Activated naive CD8-positive, alpha-beta T cell (primary cell): ENCODE measurements around the gene ELAVL1.
"Not testable (repeated sequence)": the region's sequence is repeated elsewhere in the genome, so short reads cannot be mapped to it uniquely, and the experiment has no call there.

Experiments used
- H3K27ac Mint-ChIP-seq: one replicate; pipeline ENCODE4 v1.8.0; 2021; ENCODE audit warnings: mixed read lengths
- H3K27me3 Mint-ChIP-seq: one replicate; pipeline ENCODE4 v1.8.0; 2021; ENCODE audit warnings: mixed read lengths
- H3K36me3 Mint-ChIP-seq: one replicate; pipeline ENCODE4 v1.8.0; 2021; ENCODE audit warnings: mixed read lengths
- H3K4me1 Mint-ChIP-seq: one replicate; pipeline ENCODE4 v1.8.0; 2021; ENCODE audit warnings: low read depth, mixed read lengths
- H3K4me3 Mint-ChIP-seq: one replicate; pipeline ENCODE4 v1.8.0; 2021; ENCODE audit warnings: mild to moderate bottlenecking, mixed read lengths
- H3K9me3 Mint-ChIP-seq: one replicate; pipeline ENCODE4 v1.8.0; 2021; ENCODE audit warnings: low read depth, mixed read lengths

ELAVL1 gene

GRCh38 chr19:7971553-7972520 lies 33.6 kb downstream of the ELAVL1 start:
- H3K9me3 Mint-ChIP-seq = no peaks in the 10 kb centered on the region
- H3K27ac Mint-ChIP-seq = no peak overlapping the region
- no peak overlapping the region for H3K4me3 Mint-ChIP-seq
- H3K27me3 Mint-ChIP-seq = no peaks in the 10 kb centered on the region
- H3K4me1 Mint-ChIP-seq = no peaks in the 10 kb centered on the region
- no peaks in the 10 kb centered on the region for H3K36me3 Mint-ChIP-seq

DNA sequence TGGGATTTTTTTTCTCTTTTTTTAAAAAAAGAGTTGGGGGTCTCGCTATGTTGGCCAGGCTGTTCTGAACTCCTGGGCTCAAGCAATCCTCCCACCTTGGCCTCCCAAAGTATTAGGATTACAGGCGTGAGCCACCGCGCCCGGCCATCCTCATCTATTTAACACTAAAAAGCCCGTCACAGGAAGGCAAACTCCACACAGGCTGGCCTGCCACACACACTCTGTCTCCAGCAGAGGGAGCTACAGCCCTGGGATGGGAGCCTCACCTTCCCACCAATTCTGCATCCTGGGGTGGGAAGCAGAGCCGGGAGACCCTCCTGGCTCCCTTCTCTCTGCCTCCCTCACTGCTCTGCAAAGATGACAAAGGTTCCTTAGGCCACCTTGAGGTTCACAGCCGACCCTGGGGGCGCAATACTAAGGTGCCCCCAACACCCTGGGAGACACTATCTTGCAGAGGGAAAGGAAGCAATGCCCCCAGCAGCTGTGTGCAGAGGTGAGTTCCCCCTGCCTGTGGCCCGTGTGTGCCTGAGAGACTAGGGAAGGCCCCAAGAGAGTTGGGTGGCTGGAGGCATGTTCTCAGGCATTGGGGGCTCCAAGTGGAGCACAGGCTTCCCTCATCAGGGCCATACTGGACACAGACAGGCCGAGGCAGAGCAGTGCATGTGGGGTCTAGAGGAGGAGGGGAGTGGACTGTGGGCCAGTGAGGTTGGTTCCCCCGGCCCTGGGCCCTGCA lies 34.6 kb downstream of the ELAVL1 start:
- no peaks in the 10 kb centered on the region for H3K4me1 Mint-ChIP-seq
- H3K36me3 Mint-ChIP-seq = no peaks in the 10 kb centered on the region
- no peaks in the 10 kb centered on the region for H3K27me3 Mint-ChIP-seq
- H3K9me3 Mint-ChIP-seq = no peaks in the 10 kb centered on the region
- H3K27ac Mint-ChIP-seq = no peak overlapping the region
- H3K4me3 Mint-ChIP-seq = no peak overlapping the region

DNA sequence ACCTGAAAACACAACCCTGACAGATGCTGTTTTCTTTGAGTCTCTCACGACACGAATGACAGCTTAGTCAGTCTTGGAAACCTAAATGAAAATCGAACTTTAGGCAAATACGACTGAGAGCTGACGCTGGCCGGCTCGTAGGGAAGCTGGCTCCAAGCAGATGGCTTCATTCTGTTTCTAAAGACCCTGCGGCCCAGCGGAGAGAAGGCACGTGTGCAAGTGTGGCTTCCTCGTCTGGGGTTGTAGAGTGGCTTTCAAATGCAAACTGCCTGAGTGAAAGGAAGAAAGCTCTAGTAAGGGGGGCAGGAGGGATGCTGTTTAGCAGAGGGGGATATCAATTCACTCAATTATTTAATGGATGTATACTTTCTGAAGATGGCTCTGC lies 35.9 kb downstream of the ELAVL1 start:
- Mint-ChIP-seq H3K36me3 (no peaks in the 10 kb centered on the region), H3K27ac (no peak overlapping the region), H3K4me3 (no peak overlapping the region), H3K27me3 (no peaks in the 10 kb centered on the region), H3K4me1 (no peaks in the 10 kb centered on the region), H3K9me3 (no peaks in the 10 kb centered on the region)

DNA sequence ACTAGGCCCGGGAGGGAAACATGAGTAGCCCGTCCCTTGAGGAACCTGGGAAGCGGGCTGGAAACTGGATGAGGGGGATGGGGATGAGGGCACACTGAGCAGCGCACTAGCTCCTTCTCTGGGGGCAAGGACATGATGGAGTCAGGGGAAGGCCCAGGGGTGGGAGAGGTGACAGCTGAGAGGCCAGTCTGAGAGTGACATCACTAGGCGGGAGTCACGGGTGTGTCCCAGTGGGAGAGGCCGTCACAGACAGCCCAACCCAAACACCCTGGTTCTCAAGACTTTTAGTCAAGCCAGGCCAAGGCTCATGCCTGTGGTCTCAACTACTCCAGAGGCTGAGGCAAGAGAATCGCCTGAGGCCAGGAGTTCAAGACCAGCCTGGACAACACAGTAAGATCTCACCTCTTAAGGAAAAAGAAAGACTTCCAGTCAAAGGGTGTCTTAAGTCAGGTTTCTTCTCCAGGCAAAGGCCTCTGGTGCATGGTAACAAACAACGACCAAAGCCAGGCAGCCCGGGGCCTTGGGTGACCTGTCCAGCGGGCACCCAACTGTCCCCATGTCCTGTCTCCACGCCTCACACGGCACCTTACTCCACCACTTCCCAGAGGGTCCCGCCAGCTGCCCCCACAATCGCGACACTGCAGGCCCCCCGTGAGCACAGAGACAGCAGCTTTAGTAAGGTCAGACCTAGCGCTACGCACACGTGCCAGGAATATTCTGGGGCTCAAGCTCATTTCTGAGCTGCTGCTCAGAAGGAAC lies 36.5 kb downstream of the ELAVL1 start:
- no peaks in the 10 kb centered on the region for H3K4me1 Mint-ChIP-seq
- H3K27ac Mint-ChIP-seq = no peak overlapping the region
- no peaks in the 10 kb centered on the region for H3K9me3 Mint-ChIP-seq
- H3K36me3 Mint-ChIP-seq = no peaks in the 10 kb centered on the region
- no peak overlapping the region for H3K4me3 Mint-ChIP-seq
- no peaks in the 10 kb centered on the region for H3K27me3 Mint-ChIP-seq

DNA sequence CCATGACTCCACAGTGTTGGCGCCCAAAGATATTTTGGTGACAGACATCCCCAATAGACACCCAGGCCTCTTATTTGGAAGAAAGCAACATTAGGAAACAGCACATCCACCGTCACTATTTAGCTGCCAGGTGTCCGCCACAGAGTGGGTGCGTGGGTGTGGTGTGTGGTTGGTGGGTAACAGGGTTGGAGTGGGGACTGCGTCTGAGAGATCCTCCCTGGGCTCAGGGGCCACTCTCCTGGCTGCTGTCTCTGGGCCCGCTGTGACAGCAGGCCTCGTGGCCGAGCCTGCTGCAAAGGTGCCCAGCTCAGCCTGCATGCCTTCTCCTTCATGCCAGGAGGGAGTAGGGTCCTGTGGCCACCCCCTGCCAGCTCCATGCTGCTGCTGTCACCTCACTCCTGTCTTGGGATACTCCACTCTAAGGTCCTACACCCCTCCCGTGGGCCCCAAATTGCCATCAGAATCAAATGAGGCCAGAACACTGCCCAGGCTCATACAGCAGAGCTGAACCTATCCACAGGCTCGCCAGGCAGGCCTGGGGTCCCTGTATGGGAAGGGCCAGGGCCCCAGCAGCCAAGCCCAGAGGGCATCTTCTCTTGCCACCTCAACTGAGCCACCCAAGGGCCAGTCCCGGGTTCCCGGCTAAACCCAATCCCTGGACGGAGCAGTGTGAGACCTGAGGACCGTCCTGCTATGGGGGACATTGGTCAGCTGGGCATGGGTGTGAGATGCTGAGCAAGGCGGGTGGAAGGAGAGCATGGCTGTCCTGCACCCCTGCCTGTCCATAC lies 37.2 kb downstream of the ELAVL1 start:
- H3K27ac Mint-ChIP-seq = no peak overlapping the region

GRCh38 chr19:7965921-7966665 lies 39.3 kb downstream of the ELAVL1 start:
- Mint-ChIP-seq H3K9me3 (no peaks in the 10 kb centered on the region), H3K27ac (no peak overlapping the region), H3K27me3 (no peaks in the 10 kb centered on the region), H3K36me3 (no peaks in the 10 kb centered on the region), H3K4me3 (no peak overlapping the region), H3K4me1 (no peaks in the 10 kb centered on the region)

More for the DNA sequence above, 37.2 kb downstream of the ELAVL1 start:
- Mint-ChIP-seq H3K36me3 (no peaks in the 10 kb centered on the region), H3K4me3 (no peak overlapping the region), H3K4me1 (no peaks in the 10 kb centered on the region), H3K27me3 (no peaks in the 10 kb centered on the region), H3K9me3 (no peaks in the 10 kb centered on the region)

DNA sequence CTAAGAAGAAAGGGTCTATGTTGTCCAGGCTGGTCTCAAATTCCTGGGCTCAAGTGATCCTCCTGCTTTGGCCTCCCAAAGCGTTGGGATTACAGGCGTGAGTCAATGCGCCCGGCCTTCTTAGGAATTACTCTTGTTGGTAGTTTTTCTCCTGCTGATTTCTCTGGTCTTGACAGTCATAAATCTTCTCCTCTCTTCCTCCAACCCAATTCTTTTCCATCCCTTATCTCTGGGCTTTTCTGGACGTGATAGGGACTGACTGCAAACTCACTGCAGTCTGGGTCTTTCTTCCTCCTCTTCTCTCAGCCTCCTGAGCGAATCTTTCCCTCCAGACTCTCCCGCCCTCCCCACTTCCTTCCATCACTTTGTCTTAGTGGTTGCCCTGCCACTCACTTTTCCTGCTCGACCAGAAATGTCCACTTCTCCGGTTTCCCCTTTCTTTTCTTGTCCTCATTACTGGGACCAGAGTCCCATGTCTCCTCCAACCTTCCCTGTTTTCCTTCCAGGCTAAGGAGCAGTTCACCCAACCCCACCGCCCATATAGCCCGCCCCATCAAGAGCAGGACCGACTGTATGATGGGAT lies 40.1 kb downstream of the ELAVL1 start:
- no peaks in the 10 kb centered on the region for H3K36me3 Mint-ChIP-seq
- H3K27me3 Mint-ChIP-seq = no peaks in the 10 kb centered on the region
- H3K4me3 Mint-ChIP-seq = no peak overlapping the region
- no peaks in the 10 kb centered on the region for H3K4me1 Mint-ChIP-seq
- H3K27ac Mint-ChIP-seq = peak overlapping the region; percentile 29
- no peaks in the 10 kb centered on the region for H3K9me3 Mint-ChIP-seq

DNA sequence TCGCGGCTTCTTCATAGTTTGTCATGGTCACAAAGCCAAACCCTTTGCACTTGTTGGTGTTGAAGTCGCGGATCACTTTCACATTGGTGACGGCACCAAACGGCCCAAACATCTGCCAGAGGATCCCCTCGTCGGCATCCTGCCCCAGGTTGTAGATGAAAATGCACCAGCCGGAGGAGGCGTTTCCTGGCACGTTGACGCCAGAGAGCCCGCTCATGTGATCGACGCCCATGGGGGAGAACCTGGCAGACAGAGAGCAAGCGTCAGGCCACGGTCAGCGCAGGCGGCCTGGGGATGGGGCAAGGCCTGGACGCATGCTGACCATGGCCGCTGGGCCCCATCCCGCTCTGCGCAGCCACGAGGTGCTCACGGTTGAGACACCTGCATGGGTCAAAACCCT lies 41.9 kb downstream of the ELAVL1 start:
- Mint-ChIP-seq H3K4me3 (no peak overlapping the region), H3K27me3 (no peaks in the 10 kb centered on the region), H3K4me1 (no peaks in the 10 kb centered on the region), H3K9me3 (no peaks in the 10 kb centered on the region), H3K27ac (no peak overlapping the region), H3K36me3 (no peaks in the 10 kb centered on the region)

DNA sequence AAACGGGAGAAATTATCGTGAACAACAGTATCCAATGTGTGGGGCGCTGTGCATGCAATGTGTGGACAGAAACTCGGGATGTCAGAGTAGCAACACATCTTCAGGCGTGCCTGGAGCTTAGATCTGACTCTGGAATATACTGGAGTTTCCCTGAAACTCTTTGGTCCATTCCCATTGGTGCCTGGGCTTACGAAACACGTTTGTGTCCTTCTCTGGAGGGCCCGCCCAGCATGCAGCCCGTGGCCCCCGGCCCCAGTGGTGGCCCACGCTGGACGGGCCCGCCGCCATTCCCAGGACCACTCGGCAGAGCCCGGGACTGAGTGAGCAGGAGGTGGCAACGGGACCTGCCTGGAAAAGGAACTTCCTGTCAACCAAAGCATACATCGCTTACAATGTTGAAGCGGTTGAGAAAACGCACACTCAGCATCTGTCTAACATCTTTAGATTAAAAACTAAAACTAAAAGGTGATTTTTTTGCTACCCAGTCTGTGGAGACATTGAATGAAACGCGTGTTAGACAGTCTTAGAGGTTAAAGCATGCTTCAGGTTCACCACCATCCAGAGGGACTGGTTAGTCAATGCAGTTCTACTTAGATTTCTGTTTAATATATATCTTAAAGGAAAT lies 42.7 kb downstream of the ELAVL1 start:
- H3K4me3 Mint-ChIP-seq = no peak overlapping the region
- no peaks in the 10 kb centered on the region for H3K4me1 Mint-ChIP-seq
- no peak overlapping the region for H3K27ac Mint-ChIP-seq
- no peaks in the 10 kb centered on the region for H3K27me3 Mint-ChIP-seq
- H3K9me3 Mint-ChIP-seq = no peaks in the 10 kb centered on the region
- no peaks in the 10 kb centered on the region for H3K36me3 Mint-ChIP-seq

DNA sequence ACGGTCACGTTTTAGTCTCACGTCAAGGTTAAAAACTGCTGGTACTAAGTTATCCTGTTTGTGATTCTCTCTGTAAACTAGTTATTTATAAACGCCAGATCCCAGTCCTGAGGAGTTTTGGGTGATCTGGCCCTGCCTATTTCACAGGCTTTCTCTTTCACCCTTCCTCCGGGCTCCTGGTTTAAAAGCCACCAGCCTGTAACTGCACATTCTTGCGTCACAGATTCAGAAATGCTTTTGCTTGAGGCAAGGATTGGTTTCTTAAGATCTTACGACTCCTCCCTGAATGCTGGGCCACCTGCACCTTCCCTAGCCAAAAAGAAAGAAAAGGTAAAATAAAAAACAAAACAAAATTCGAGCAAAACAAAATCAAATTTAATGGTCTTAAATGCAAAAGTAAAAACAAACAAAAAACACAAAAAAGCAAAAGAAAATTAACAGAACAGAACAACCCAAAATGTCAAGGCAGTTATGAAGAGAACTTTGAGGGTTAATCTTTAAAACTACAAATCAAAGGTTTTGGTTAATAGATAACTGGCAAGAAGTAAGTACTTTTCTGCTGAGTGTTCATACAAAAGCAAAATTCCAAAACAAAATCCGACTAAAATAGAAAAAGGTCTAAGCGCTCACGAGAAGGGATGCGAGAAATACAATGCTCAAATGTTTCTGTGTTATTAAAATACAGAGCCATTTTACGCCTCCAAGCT lies 43.4 kb downstream of the ELAVL1 start:
- Mint-ChIP-seq H3K27me3 (no peaks in the 10 kb centered on the region), H3K4me3 (no peak overlapping the region), H3K9me3 (no peaks in the 10 kb centered on the region), H3K27ac (peak overlapping the region; percentile 54), H3K4me1 (no peaks in the 10 kb centered on the region), H3K36me3 (no peaks in the 10 kb centered on the region)

- not testable (repeated sequence) for H3K4me3 Mint-ChIP-seq, H3K4me1 Mint-ChIP-seq, H3K27ac Mint-ChIP-seq, H3K27me3 Mint-ChIP-seq, H3K36me3 Mint-ChIP-seq, H3K9me3 Mint-ChIP-seq
Observed at GRCh38 chr19:7961082-7961481, 44.4 kb downstream of the ELAVL1 start.

GRCh38 chr19:7959211-7959610 lies 46.2 kb downstream of the ELAVL1 start:
- no peaks in the 10 kb centered on the region for H3K9me3 Mint-ChIP-seq
- H3K36me3 Mint-ChIP-seq = no peaks in the 10 kb centered on the region
- H3K27ac Mint-ChIP-seq = no peak overlapping the region
- no peaks in the 10 kb centered on the region for H3K4me1 Mint-ChIP-seq
- H3K4me3 Mint-ChIP-seq = no peak overlapping the region
- no peaks in the 10 kb centered on the region for H3K27me3 Mint-ChIP-seq

- H3K4me1 Mint-ChIP-seq = no peaks in the 10 kb centered on the region
- H3K4me3 Mint-ChIP-seq = no peak overlapping the region
- no peaks in the 10 kb centered on the region for H3K9me3 Mint-ChIP-seq
- H3K27me3 Mint-ChIP-seq = no peaks in the 10 kb centered on the region
- no peaks in the 10 kb centered on the region for H3K36me3 Mint-ChIP-seq
- no peak overlapping the region for H3K27ac Mint-ChIP-seq
Observed at GRCh38 chr19:7955696-7956095, 49.7 kb downstream of the ELAVL1 start.
